KOPT-K1 (cell line): ENCODE measurements around the gene MREG.
"Not testable (repeated sequence)": the region's sequence is repeated elsewhere in the genome, so short reads cannot be mapped to it uniquely, and the experiment has no call there.

Experiments
- H3K27ac ChIP-seq: fragments of 200-600 bp; sonication (generic); 2 replicates; pipeline ENCODE4 v1.5.1; 2016; ENCODE audit warnings: antibody characterized with exemption, mild to moderate bottlenecking, low read depth, low read length; ENCODE audit not compliant: poor library complexity, severe bottlenecking
- H3K36me3 ChIP-seq: fragments of 200-600 bp; sonication (generic); 2 replicates; pipeline ENCODE4 v1.5.1; 2017; ENCODE audit warnings: antibody characterized with exemption, mild to moderate bottlenecking, low read length, moderate library complexity; ENCODE audit not compliant: insufficient read depth
- H3K9me3 ChIP-seq: fragments of 200-600 bp; sonication (generic); 2 replicates; pipeline ENCODE4 v1.5.1; 2017; ENCODE audit warnings: antibody characterized with exemption, low read length, mild to moderate bottlenecking; ENCODE audit not compliant: insufficient read depth, poor library complexity, severe bottlenecking

MREG gene

DNA sequence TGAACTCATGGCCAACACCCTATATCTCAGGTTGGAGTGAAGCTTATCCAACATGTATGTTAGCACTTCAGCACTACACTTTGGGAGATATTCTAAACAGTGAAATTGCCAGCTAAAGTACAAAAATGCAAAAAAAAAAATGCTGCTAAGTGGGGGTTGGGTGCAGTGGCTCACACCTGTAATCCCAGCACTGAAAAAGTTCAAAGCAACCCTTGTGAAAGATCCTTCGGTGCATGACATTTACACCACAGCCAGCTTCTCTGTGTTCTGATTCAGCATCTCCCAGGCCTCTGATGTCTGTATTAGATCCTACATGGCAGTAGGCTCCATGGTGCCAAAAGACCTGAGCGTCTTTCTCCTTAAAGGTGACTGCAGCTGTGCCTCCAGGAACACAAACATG, 4.1 kb downstream of the MREG start:
- H3K36me3 ChIP-seq, H3K27ac ChIP-seq, H3K9me3 ChIP-seq: not testable (repeated sequence)

DNA sequence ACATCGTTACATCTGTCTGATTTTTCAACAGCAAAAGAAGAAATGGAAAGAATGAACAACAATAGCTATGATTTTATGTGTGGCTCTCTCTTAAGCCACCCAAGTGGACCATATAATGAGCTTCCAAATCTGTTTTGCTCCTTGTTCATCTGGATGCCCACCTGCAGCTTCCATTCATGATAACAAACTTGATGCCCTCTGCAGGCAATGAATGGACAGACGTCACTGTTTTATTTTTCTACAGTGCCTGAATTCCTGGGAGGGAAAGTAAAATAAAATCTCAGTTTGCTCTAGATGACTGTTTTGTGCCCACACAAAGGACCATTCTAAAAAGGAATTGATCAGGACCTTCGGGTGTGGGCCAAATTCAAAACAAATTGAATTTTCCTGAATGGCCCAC, 5.0 kb downstream of the MREG start:
- H3K36me3 ChIP-seq, result no peaks in the 10 kb centered on the region
- no peak overlapping the region for H3K27ac ChIP-seq
- H3K9me3 ChIP-seq, result no peaks in the 10 kb centered on the region

DNA sequence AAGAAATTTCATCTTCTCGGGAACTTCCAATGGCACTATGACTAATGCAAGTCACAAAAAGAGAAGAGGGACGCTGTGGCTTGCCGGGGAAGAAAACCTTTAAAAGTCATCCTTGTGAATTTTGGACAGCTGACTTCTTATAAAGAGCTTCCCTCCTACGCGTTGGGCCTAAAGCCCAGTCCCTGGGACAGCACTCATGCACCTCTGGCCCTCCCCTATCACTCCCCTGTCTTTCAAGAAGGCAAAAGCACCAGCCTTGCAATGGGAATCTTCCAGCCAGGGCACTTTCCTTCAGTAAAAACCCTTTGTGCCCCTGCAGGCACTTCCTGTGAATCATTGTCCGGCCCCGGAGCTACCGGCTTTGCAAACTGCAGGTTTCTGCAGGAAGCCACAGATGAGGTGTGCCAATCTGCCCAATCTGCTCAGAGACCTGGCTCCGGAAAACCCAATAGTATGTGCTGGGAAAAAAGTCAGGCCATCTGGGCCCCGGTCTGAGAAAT, 7.1 kb downstream of the MREG start:
- H3K9me3 ChIP-seq, result no peaks in the 10 kb centered on the region
- no peak overlapping the region for H3K27ac ChIP-seq

DNA sequence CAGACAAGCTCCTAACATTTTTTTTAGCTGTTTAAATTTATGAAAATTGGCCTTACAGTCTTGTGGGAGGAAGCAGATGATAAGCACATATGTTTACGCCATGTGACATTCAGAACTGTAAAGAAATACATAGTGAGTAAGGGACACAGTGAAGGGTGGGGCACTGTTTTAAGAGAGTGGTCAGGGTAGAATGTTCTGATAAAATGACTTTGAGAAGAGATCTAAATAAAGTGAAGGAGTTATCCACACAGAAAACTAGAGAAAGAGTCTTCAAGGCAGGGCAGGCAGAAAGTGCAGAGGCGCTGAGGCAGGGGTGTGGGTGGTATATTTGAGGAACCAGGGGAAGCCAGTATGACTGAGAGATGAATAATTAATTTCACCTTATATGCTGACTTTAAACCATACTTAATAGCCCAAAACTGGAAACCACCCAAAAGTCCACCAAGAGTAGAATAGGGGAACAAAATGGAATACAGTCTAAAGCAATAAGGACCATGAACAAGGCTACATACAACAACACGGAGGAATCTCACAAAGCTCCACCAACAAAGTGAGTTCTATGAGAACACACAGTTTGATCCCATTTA, 8.6 kb downstream of the MREG start:
- no peak overlapping the region for H3K27ac ChIP-seq
- H3K9me3 ChIP-seq, result no peaks in the 10 kb centered on the region
- no peaks in the 10 kb centered on the region for H3K36me3 ChIP-seq

More for the DNA sequence above, 7.1 kb downstream of the MREG start:
- no peaks in the 10 kb centered on the region for H3K36me3 ChIP-seq

DNA sequence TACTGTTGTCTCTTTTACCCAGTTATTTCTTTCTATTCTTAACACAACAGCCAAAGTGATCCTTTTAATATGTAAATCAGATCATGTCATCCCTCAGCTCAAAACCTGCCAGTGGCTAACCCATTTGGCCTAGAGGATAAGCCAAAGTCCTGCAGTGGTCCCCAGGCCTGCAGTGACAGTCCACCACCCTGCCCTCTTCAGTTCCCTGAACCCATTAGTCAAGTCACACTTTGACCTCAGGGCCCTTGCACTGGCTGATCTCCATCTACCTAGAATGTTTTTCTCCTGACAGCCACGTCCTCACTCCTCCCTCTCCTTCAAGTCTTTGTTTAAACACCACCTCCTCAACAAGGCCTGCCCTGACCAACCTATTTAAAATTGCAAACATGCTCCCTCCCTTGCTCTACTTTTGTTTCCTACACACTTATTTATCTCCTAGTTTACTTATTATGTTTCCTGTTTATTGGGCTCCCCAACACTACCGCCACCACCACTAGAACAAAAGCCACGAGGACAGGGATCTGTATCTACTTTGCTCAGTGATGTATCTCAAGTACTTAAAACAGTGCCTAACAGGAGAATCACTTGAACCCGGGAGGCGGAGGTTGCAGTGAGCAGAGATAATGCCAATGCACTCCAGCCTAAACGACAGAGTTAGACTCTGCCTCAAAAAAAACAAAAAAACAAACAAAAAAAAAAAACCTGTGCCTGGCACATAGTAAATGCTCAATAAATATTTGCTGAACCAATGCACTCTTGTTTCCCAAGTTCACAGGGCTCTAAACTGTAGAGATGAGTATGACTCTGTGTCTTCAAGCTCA, 9.3 kb downstream of the MREG start:
- Histone ChIP-seq H3K36me3 (no peaks in the 10 kb centered on the region), H3K27ac (no peak overlapping the region), H3K9me3 (no peaks in the 10 kb centered on the region)

DNA sequence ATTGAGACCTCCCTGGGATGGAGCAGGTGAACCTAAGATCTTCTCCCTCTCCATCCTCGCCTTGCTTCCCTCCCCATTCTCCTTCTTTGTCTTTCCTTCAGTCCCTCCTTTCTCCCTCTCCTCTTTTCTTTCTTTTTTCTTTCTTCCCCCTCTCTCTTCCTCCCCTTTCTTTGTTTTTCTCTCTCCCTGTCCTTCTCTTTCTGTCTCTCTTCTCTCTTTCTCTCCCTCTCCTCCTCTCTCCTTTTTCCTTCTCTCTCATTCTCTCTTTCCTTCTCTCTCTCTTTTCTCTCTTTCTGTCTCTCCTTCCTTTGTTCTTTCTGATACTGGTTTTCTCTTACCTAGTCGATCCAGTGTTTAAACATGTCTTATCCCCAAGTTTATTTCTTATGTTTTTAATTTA, 10.7 kb downstream of the MREG start:
- no peak overlapping the region for H3K27ac ChIP-seq
- no peaks in the 10 kb centered on the region for H3K9me3 ChIP-seq
- no peaks in the 10 kb centered on the region for H3K36me3 ChIP-seq

DNA sequence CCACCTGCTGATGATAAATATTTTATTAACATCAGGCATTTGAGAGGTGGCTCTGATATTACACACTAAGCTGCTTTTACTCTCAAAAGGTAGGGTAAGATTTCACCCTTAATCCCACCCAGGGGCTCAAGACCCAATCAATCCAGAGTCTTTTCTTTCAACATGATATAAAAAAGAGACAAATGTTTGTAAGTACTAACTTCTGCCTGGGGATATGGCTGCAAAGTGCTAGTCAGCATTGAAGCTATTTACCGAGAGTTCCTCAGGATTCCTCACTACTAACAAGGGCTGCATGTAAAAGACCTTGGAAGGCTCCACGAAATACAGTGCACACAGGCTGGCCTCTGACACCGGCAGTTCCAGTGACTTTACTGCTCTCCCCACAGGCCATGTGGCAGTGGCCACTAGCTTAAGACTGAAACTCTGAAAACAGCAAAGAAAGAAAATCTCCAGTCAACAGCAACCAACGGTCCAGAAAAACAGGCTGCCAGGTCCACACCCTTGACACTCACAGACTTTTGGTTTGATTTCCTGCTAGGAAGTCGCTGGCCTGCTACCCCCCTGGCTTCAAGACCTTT, 11.2 kb downstream of the MREG start:
- Histone ChIP-seq H3K9me3 (no peaks in the 10 kb centered on the region), H3K36me3 (no peaks in the 10 kb centered on the region), H3K27ac (no peak overlapping the region)

DNA sequence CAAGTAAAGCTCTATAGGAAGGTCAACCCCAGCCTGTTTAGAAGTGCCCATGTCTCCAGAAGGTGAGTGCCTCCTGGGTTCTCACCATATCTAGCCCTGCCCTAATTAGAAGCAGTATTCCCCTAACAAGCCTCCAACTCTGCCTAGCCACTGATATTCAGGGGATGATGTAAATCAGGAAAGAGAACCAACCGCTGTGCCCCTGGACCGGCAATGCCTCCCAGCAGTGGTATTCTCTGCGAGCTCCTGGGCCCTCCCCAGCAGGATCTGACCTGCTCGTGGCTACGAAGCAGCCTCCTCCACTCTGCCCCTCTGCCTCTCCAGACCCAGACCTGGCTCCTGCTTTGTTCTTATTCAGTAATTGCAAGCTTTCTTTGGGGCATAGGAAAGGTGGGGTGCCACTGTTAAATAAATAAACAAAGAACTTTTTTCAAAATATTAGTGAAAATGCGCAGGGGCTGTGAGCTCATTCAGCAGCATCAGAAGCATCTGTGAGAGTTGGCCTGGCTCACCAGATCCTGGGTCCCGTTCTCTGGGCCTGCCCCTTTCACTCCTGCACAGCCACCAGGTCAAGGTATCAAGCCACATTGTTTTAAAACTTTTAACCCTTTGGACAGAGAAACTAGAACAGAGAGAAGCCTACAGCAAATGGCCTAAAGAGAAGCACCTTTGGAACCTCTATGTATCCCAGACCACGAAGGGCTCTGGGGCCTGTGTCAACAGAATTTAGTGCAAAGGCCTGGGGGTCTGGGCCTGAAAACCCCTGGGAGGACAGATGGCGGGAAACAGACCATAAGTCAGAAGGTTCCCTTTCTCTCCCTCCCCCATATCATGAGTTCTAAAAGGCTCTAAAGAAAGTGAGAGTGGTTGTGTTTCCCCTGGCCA, 11.9 kb downstream of the MREG start:
- H3K36me3 ChIP-seq, result no peaks in the 10 kb centered on the region
- H3K27ac ChIP-seq, result no peak overlapping the region
- H3K9me3 ChIP-seq, result no peaks in the 10 kb centered on the region

DNA sequence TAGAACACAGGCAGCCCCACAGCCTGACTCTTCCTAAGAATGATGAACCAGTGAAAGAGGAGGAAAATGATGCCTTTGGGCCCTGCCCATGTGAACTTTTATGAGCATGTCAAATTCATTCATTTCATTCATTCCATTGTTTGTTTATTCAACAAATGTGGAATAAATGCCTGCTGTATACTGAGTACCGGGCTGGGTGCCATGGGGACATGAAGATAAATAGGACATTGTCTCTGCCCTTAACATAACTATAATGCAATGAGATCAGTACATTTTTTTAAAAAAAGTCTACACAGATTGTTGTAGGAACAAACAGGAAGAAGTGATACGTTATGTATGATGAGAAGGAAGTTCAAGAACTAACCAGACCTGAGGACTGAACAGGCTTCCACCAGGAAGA, 14.7 kb downstream of the MREG start:
- H3K36me3 ChIP-seq, result no peaks in the 10 kb centered on the region
- no peak overlapping the region for H3K27ac ChIP-seq
- no peaks in the 10 kb centered on the region for H3K9me3 ChIP-seq

DNA sequence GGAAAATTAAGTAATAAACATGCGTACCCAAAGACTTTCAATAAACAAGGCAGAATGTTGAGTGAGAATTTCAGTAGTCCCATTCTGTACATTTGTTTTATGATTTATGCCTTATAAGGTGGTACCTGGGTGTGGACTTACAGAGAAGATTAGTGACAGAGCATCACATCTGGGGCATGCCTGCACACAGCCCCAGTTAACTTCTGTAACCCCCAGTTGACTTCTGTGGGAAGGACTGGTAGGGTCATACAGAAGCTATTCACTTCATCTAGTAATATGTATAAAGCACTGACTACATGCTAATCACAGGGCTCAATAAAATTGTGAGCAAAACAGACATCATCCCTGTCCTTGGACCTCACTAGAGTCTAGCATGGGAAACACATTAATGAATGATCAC, 16.1 kb downstream of the MREG start:
- Histone ChIP-seq H3K9me3 (no peaks in the 10 kb centered on the region), H3K36me3 (no peaks in the 10 kb centered on the region)

DNA sequence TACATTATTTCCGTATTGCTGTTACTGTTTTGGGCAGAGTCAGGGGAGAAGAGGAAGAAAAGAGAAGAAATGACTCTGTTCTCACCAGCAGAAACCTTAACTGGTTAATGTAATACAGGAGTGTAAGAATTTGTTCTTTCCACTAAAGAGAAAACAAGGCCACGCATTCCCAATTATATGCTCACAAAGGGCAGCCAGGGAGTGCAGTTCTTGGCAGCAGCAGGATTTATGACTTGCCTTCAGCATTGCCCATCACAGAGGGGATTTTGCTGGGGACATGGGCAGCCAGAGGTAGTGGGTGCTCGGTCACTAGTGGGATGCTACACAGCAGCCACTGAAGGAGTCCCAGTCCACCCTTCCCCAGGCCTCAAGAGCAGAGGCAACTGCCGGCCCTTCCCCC, 18.4 kb downstream of the MREG start:
- no peak overlapping the region for H3K27ac ChIP-seq
- H3K36me3 ChIP-seq, result no peaks in the 10 kb centered on the region
- peaks cover 14% of the 10 kb centered on the region for H3K9me3 ChIP-seq

More for the DNA sequence above, 16.1 kb downstream of the MREG start:
- no peak overlapping the region for H3K27ac ChIP-seq

DNA sequence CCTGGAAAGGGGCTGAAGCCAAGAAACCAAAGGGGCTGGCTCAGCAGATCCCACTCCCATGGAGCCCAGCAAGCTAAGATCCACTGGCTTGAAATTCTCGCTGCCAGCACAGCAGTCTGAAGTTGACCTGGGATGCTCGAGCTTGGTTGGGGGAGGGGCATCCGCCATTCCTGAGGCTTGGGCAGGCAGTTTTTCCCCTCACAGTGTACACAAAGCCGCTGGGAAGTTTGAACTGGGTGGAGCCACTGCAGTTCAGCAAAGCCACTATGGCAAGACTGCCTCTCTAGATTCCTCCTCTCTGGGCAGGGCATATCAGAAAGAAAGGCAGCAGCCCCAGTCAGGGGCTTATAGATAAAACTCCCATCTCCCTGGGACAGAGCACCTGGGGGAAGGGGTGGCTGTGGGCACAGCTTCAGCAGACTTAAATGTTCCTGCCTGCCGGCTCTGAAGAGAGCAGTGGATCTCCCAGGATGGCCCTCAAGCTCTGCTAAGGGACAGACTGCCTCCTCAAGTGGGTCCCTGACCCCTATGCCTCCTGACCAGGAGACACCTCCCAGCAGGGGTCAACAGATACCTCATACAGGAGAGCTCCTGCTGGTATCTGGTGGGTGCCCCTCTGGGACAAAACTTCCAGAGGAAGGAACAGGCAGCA, 24.7 kb downstream of the MREG start:
- H3K9me3 ChIP-seq, result peaks cover 49% of the 10 kb centered on the region
- H3K27ac ChIP-seq, H3K36me3 ChIP-seq: not testable (repeated sequence)

DNA sequence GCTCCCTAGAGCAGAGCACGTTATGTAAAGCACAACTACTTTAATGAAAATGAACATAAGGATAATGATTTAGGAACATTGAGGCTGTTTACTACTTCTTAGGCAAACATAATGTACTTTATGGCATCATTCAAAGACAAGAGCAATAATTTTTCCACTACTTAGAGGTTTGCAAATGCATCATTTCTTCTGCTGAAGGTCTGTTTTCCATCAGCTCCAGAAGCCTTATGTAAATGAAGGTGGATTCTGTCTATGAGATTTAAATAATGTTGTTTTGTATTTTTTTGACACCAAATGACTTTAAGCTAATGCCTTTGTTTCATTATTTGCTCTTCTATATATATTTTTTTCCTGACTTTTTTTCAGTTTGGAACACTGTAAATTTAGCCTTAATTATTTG, 28.1 kb downstream of the MREG start:
- Histone ChIP-seq H3K9me3 (peaks cover 39% of the 10 kb centered on the region), H3K27ac (no peak overlapping the region), H3K36me3 (peaks cover 6% of the 10 kb centered on the region; the same call in 1 of the 2 replicates)

DNA sequence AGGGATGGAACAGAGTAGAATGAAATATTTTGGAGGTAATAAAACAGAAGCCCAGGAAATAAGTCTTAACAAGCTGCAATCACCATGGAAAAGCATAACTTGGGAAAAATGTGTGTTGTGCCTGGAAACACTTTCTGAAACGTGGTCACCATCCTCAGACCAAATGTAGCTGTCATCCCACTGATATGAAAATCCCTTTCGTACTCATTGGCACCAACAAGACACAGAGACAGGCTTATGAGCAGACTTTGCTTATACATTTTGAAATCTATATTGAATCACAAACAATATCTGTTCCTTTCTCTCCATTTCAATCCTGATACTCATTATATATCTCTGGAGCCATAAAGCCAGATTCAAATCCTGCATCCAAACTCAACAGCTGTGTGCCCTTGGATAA, 28.7 kb downstream of the MREG start:
- Histone ChIP-seq H3K9me3 (peaks cover 39% of the 10 kb centered on the region), H3K36me3 (peaks cover 6% of the 10 kb centered on the region; the same call in 1 of the 2 replicates), H3K27ac (no peak overlapping the region)
